Fibroblast of lung (primary cell): Measurements from ENCODE around the gene C11orf97. TPM values are rescaled to one million over a fixed set of nuclear protein-coding genes. Genes with fewer than 3 reads are reported as not detected.
A peak's percentile ranks its signal among the peaks of the same experiment; 100 is the strongest.

Source experiments
- DNase-seq, 2 donors: peaks; one replicate each; pipeline versions ENCODE4 v3.0.0 to v3.0.0-alpha.2; 2010; ENCODE audit warnings: low read depth in 2 of 2
- H2AFZ ChIP-seq: 2 replicates; pipeline ENCODE4 v1.5.1; 2012; ENCODE audit warnings: low read length, control low read depth, inconsistent platforms
- H3K27ac ChIP-seq: 2 replicates; pipeline ENCODE4 v1.5.1; 2011; ENCODE audit warnings: low read length, control low read depth; ENCODE audit not compliant: insufficient read depth
- H3K27me3 ChIP-seq: 2 replicates; pipeline ENCODE4 v1.5.1; 2011; ENCODE audit warnings: mild to moderate bottlenecking, low read length; ENCODE audit not compliant: control insufficient read depth, insufficient read depth
- H3K36me3 ChIP-seq: 2 replicates; pipeline ENCODE4 v1.5.1; 2011; ENCODE audit warnings: low read length; ENCODE audit not compliant: control insufficient read depth, insufficient read depth
- H3K4me1 ChIP-seq: 2 replicates; pipeline ENCODE4 v1.5.1; 2011; ENCODE audit warnings: low read length; ENCODE audit not compliant: control insufficient read depth, insufficient read depth; ENCODE audit errors: extremely low read depth
- H3K4me2 ChIP-seq: 2 replicates; pipeline ENCODE4 v1.5.1; 2011; ENCODE audit warnings: low read length, control low read depth; ENCODE audit not compliant: insufficient read depth; ENCODE audit errors: extremely low read depth
- H3K4me3 ChIP-seq, 4 experiments: fragments of 200-600 bp in 1 of 4; sonication (generic) in 1 of 4; replicated peaks in 1 of 4; 2 replicates each; pipeline ENCODE4 v1.5.1; 2011 to 2016; ENCODE audit warnings: low read length in 4 of 4, low read depth in 3 of 4, mild to moderate bottlenecking in 3 of 4, control low read depth in 2 of 4, inconsistent platforms in 1 of 4, mixed read lengths in 1 of 4; ENCODE audit not compliant: insufficient read depth in 1 of 4; ENCODE audit errors: control extremely low read depth in 1 of 4
- H3K79me2 ChIP-seq: 2 replicates; pipeline ENCODE4 v1.5.1; 2012; ENCODE audit warnings: mild to moderate bottlenecking, low read length, inconsistent platforms; ENCODE audit not compliant: control insufficient read depth, insufficient read depth
- H3K9ac ChIP-seq: 2 replicates; pipeline ENCODE4 v1.5.1; 2011; ENCODE audit warnings: mild to moderate bottlenecking, low read length, control low read depth; ENCODE audit not compliant: insufficient read depth
- H3K9me3 ChIP-seq: 2 replicates; pipeline ENCODE4 v1.5.1; 2012; ENCODE audit warnings: low read depth, low read length; ENCODE audit not compliant: control insufficient read depth, insufficient read depth
- H4K20me1 ChIP-seq: 2 replicates; pipeline ENCODE4 v1.5.1; 2011; ENCODE audit warnings: low read length; ENCODE audit not compliant: control insufficient read depth, insufficient read depth; ENCODE audit errors: extremely low read depth
- CTCF ChIP-seq, 2 donors: IDR thresholded peaks in 1 of 2; conservative IDR thresholded peaks in 1 of 2; 1 replicate in 1 of 2; 2 replicates in 1 of 2; pipeline ENCODE4 v1.5.1; 2011 to 2012; ENCODE audit warnings: low read length in 2 of 2, control low read depth in 1 of 2, inconsistent platforms in 1 of 2, low read depth in 1 of 2, mild to moderate bottlenecking in 1 of 2
- EZH2 ChIP-seq: IDR thresholded peaks from 2 replicates; pipeline ENCODE4 v1.5.1; 2012; ENCODE audit warnings: low read length, control low read depth, mild to moderate bottlenecking; ENCODE audit errors: missing control alignments
- polyA plus RNA-seq, 2 donors: library from polyadenylated mRNA; depleted of rRNA in 1 of 2; stranded (reverse) in 1 of 2; unstranded in 1 of 2; fragments of >200 nt; gene quantifications; 2 replicates each; pipeline ENCODE4 v1.2.1, GENCODE V29; 2011 to 2012; ENCODE audit warnings: missing spikeins in 1 of 2
- total RNA-seq: library from RNA; depleted of rRNA; stranded (reverse); fragments of >200 nt; gene quantifications from 2 replicates; pipeline ENCODE4 v1.2.1, GENCODE V29; 2014

C11orf97 gene
- total and polyA plus RNA-seq, 2 donors (not counting 1 experiment from before 2014, with no cell fraction given): not detected

DNA sequence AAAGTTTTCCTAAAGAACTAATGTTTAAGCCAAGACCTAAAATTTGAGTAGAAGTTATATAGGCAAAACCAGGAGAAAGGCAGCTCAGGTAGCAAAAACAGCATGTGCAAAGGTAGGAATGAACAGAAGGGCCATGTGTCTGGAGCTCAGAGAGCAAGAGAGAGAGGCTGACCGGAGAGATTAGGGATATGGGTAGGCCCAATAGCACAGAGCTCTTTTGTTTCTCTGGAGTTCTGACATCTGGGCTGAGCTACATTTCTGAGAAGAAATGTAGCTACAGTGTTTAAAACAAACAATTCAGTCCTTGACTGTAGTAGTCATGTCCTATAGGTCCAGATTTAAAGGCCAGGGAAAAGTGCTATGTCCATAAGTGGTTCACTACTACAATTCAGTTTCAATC is 4.5 kb downstream of the C11orf97 start:
- TF ChIP-seq CTCF (conservative IDR thresholded peaks at IDR 0.05 in 1 of 2, IDR thresholded peaks at IDR 0.05 in 1 of 2; ENCODE audit: low read depth in 1 of 2, low read length in 2 of 2) (no peak), EZH2 (no peak)
- H3K36me3 ChIP-seq: no peaks in the 10 kb centered on the region
- H3K27me3 ChIP-seq: peaks cover 3% of the 10 kb centered on the region

GRCh38 chr11:94518300-94518699 is 6.0 kb downstream of the C11orf97 start:
- Histone ChIP-seq H3K4me3 (no peak overlapping the region), H4K20me1 (no peaks in the 10 kb centered on the region), H2AFZ (no peak overlapping the region), H3K27ac (no peak overlapping the region), H3K27me3 (peaks cover 3% of the 10 kb centered on the region), H3K9me3 (no peaks in the 10 kb centered on the region), H3K4me2 (no peak overlapping the region), H3K4me1 (no peaks in the 10 kb centered on the region), H3K9ac (no peak overlapping the region), H3K36me3 (no peaks in the 10 kb centered on the region), H3K79me2 (no peaks in the 10 kb centered on the region)
- TF ChIP-seq CTCF (conservative IDR thresholded peaks at IDR 0.05 in 1 of 2, IDR thresholded peaks at IDR 0.05 in 1 of 2; ENCODE audit: low read depth in 1 of 2, low read length in 2 of 2) (no peak), EZH2 (no peak)
- no peak for DNase-seq

More for the DNA sequence above, 4.5 kb downstream of the C11orf97 start:
- Histone ChIP-seq H4K20me1 (no peaks in the 10 kb centered on the region), H2AFZ (no peak overlapping the region), H3K9me3 (no peaks in the 10 kb centered on the region), H3K79me2 (no peaks in the 10 kb centered on the region), H3K4me1 (no peaks in the 10 kb centered on the region), H3K9ac (no peak overlapping the region), H3K4me3 (no peak overlapping the region), H3K4me2 (no peak overlapping the region), H3K27ac (no peak overlapping the region)
- no peak for DNase-seq

GRCh38 chr11:94519478-94520084 is 7.3 kb downstream of the C11orf97 start:
- no peaks in the 10 kb centered on the region for H3K4me1 ChIP-seq
- peaks cover 3% of the 10 kb centered on the region for H3K27me3 ChIP-seq
- H3K27ac ChIP-seq: no peak overlapping the region
- no peak overlapping the region for H3K9ac ChIP-seq
- peak overlapping the region; percentile 30 for H2AFZ ChIP-seq
- H4K20me1 ChIP-seq: no peaks in the 10 kb centered on the region
- DNase-seq: peak; percentile 17 to 60
- no peak overlapping the region for H3K4me2 ChIP-seq
- TF ChIP-seq CTCF (conservative IDR thresholded peaks at IDR 0.05 in 1 of 2, IDR thresholded peaks at IDR 0.05 in 1 of 2; ENCODE audit: low read depth in 1 of 2, low read length in 2 of 2) (peak; percentile 24 to 51), EZH2 (no peak)
- H3K9me3 ChIP-seq: no peaks in the 10 kb centered on the region
- H3K36me3 ChIP-seq: no peaks in the 10 kb centered on the region
- H3K4me3 ChIP-seq: no peak overlapping the region
- H3K79me2 ChIP-seq: no peaks in the 10 kb centered on the region
